HL-60/S4 (cell line): ENCODE results near the gene MPPED2.

Experiments used
- in situ Hi-C: fragments of 300-500 bp; cut with MboI; formaldehyde crosslinking; loops from 2 replicates; pipeline ENCODE4 v1.14.3; 2022; ENCODE audit warnings: low sequenced_read_pairs

Gene MPPED2

GRCh38 chr11:30423886-30424285, 162.3 kb downstream of the MPPED2 start:
- in situ Hi-C loops = no loop called here

DNA sequence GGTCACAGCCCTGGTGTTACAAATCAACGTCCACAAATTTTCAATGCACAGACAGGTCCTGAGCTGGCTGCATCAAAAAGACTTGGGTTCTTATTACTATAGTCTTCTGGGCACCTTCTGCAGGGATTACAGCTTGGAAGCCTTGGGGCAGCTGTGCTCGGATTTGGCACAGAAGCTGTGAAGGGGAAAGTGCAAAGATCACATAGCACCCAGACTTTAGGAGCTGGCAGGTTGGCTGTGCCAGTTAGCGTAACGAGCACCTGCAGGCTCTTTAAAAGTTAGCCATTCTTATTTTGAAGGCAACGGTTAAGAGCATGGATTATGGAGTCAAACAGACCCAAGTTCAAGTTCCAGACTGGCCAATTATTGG, 162.9 kb downstream of the MPPED2 start:
- in situ Hi-C loops = no loop called here

DNA sequence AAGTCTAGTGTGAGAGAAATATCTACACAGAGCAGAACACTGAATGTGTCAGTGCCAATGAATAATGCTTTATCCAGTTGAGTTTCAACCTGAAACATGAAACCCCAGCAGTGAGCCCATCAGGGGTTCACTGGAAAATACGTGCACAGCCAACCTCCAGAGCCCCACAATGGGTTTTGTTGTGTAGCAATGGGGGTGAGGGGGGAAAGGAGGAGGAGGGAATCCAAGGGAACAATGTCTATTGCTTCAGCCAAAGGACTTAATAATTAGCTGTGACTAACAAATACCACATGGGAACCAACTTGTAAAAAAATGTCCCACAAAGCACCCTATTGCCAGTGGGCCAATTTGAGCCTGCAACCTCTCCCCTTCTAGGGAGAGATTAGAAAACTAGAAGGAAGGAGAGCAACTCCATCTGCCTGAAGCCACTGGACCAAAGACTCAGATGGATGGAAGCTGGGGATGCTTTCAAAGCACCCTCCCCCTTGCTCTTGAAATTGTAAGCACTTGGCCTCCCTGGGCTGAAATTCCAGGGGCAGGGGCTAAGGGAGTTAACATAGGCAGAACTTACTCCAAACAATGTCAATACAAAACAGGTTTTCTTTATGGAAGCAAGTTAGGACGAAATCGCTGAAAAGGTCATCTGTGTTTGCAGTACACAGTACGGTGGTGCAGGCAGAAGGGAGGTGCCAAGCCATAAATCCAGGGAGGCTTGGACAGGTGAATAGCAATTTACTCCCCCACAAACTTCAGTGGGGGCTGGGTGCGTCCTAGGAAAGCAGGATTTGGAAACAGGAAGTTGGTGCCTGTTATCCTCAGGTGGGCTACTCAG, 163.5 kb downstream of the MPPED2 start:
- in situ Hi-C loops = no loop called here

DNA sequence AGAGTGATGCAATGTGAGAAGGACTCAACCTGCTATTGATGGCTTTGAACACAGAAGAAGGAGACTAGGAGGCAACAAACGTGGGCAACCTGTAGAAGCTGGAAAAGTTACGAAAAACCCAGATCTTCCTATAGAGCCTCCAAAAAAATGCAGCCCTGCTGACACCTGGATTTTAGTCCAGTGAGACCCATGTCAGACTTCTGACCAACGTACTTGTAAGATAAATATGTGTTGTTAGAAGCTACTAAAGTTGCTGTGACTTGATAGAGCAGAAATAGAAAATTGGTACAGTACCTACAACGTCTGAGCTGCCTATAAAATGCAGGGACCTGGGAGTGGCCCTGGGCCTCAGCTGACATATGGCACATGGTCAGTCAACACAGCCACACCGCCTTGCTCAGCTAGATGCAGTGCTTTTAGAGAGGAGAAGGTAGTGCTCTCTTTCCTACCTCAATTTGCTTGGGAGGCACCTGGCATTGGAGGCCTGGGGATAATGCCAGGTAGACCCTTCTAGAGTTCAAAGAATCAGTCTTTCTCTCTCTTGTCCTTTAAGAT, 165.8 kb downstream of the MPPED2 start:
- in situ Hi-C loops = no loop called here

GRCh38 chr11:30414806-30415205, 171.3 kb downstream of the MPPED2 start:
- in situ Hi-C loops = no loop called here

- in situ Hi-C loops = no loop called here
These were observed 171.9 kb downstream of the MPPED2 start for GRCh38 chr11:30414244-30414643.

DNA sequence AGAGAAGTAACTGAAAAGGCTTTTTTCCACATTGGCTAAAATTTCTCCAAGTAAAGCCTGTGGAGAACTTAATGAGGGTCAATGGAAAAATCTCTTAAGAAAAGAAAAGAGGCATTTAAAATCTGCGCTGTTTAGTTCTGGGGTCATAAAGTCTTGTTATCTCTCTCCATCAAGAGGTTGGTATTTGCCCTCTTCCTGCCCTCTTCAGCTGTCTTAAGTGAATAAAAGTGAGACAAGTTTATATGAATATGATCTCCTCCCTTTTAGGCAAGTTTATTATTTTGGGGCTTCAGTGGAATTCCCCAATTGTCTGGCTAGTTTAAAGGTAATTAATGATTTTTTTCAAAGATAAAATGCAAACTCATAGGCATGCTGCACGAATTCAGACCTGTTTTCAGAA, 173.6 kb downstream of the MPPED2 start:
- in situ Hi-C loops = no loop called here

DNA sequence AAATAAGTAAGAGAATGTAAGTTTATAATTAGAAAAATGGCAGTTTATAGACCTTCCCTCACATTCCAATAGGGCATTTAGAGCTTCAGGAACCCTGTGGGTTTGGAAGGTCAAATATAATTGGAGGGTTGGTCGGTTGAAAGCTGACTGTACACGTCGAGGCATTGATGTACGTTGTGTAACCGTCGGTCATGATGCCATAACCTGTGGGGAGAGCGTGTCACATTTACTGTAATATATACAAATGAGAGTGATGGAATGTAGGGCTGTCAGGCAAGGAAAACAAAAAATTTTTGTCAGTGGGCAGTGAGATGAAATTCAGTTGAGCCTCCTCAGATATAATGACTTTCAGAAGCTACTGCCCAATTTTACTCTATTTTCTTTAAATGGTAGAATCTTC, 174.8 kb downstream of the MPPED2 start:
- in situ Hi-C loops = no loop called here

DNA sequence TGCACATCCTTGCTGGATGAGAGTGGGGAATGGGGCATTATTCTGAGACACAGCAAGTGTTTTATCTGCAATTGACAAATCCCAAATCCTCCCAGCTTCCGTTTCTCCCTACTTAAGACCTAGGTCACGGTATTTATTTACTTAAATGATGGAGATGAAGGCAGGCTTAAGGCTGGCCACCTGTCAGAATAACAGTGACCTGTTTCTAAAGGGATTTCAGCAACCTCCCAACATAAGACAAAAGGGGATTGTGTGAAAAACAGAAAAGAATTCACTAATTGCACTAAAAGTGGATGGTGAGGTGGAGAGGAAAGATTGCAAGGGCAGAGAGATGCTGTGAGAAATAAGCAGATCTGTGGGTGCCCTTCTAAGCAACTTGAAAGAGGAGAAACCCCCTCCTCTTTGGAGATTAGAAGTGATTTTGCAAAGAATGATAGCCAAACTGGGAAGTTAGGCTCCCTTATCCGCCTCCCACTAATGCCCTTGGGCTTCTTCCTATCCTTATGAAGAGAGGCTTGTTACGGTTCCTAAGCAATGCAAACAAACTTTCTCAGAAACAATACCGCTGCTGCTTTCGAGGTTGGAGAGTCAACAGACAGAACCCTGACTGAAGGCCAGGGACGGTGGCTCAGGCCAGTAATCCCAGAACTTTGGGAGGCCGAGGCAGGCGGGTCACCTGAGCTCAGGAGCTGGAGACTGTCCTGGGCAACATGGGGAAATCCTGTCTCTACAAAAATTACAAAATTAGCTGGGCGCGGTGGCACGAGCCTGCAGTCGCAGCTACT, 179.0 kb downstream of the MPPED2 start:
- in situ Hi-C loops = no loop called here

GRCh38 chr11:30405385-30405784, 180.8 kb downstream of the MPPED2 start:
- in situ Hi-C loops = no loop called here

DNA sequence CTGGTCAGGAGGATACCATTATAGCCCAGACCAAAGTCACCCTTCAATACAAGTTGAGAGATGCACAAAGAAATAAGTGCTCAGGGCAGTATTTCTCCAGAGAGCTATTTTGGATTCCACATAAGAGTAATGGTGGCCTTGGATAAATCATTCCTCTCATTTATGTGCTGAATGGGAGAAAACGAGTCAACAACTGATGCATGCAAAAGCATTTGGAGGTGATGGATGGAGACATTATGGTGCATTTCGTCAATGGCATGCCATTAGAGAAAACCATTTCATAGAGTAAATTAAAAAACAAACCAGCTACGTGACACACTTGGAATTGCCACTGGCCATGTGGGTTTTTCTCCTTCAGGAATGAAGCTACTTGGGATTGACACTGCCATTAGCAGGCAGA, 182.0 kb downstream of the MPPED2 start:
- in situ Hi-C loops = no loop called here

DNA sequence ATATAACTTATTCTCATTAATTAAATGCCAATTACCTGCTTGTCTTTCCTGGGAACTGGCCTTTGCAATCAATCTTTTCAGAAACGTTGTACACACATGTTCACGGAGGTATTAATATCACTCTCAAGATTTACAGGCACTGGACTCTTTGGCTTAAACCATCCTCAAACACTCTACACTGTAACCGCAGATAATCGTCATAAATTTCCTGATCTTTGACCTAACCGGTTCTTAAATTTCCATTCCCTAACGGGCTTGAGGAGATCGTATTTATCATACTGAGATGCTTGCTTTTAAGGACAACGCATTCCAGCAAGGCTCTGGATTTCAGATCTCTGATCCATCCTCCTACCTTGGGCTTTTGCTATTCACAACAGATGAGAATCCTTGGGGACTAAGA, 190.4 kb downstream of the MPPED2 start:
- in situ Hi-C loops = no loop called here

DNA sequence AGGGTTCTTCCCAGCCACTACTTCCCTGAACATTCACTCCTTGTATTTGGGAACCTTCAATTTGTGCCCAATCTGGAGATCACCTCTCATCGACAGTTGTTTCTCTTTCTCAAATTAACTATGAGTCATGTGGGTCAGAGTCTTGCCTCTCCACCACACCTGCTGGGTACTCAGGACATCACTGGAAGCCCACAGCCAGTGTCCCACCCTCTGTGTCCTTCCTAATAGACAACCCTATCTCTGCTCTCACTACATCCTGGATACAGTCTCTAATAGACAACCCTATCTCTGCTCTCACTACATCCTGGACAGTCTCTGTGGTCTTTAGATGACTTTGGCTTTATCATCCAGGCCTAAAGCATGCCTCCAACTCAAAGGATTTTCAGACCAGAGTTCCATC, 193.1 kb downstream of the MPPED2 start:
- in situ Hi-C loops = no loop called here

DNA sequence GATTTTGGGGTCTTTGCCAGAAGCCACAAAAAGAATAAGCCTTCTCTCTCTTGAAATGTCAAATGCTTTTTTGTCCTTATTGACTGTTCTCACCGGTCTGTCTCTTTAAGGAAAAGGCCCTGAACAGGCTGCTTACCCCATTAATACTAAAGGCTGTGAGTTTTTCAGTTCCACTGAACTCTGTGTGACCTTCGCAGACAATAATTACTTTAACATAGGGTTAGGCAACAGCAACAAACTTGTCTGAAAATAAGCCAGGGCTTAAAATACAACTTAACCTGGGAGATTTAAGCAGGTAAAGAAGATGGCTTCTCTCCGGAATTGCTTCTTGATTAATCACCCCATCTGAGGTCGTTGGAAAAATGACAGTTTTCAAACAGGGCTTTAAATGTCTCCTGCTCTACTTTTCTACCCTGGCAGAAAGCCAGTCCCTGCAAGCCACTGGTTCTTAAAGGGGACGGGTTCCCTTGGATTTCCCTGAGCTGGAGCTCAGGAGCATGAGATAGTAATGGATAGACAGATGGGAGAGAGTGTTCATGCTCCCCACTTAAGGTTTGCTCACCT, 193.8 kb downstream of the MPPED2 start:
- in situ Hi-C loops = no loop called here

- in situ Hi-C loops = no loop called here
These were observed 197.2 kb downstream of the MPPED2 start for GRCh38 chr11:30388957-30389356.

DNA sequence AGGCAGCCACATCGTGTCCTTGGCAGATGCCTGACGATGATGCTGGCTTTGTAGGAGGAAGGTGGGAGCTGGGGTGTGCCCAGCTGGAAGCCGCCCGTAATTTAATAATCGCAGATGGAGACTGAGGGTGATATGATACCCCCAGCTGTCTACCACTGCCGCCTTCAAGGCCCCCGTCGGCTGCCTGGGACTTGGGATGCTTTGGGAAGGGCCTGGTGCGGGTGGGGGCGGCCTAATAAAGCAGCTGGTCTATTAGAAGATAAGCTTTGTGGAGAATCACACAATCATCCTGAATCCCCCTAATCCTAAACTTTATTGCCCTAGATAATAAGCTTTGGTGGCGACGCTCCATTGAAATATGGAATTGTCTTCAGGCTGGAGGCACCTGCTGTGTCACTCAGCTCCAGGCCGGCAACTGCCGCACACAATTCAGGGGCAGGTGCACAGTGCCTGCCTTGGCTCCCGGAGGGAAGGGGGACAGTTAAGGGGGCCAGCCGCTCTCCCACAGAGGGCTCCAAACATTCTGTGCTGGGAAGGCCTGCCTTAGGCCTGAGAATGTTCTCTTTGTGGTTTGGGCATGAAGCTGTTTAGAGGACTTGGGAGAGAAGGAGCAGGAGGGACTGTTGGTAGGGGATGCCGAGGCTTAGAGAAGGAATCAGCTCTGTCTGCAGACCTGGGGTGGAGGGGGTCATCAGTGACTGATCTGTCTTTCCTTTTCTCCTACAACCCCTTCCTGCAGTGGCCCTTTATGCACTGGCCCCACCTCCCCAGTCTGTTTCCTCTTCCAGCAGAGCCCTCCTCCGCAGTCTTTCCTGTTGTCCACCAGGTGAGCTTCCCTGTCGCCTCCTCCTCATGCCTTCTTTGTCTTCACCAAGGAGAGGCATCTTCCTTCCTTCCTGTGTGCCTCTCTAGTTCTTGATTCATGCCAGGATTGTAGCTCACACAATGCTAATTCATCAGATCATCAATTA, 198.0 kb downstream of the MPPED2 start:
- in situ Hi-C loops = no loop called here

DNA sequence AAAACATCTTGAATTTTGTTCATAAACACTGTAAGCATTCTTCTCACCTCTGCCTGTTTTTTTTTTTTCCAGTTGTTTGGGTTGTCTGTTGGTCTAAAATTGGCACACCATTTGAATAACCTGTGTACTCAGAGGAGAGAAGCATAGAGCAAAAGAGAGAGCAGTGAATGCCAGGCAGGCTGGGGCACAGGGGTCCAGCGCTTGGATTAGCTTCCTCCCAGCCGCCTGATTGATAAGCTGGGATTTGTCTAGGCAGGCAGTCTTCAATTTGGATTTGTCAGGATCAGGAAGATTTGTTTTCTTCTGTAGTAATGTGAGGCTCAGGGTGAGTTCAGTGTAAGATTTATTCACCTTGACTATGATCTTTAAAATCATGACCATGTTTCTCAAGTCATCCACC, 204.3 kb downstream of the MPPED2 start:
- in situ Hi-C loops = no loop called here

DNA sequence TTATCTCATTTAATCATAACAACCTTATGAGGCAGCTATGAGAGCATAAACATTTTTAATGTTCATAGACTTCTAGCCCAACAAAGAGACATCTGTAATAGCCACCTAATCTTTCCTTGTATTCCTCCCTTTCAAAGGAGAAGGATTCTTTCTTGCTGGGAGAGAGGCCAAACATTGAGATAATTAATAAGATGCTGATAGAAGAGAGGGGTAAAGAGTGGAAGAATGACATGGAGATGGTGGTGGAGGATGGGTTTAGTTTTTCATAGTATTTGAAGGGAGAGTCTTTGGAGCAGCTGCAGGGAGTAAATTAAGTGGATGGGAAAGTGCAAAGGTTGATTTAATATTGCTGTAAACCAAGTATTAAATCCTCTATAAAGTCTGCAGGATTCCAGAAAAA, 205.3 kb downstream of the MPPED2 start:
- in situ Hi-C loops = no loop called here

DNA sequence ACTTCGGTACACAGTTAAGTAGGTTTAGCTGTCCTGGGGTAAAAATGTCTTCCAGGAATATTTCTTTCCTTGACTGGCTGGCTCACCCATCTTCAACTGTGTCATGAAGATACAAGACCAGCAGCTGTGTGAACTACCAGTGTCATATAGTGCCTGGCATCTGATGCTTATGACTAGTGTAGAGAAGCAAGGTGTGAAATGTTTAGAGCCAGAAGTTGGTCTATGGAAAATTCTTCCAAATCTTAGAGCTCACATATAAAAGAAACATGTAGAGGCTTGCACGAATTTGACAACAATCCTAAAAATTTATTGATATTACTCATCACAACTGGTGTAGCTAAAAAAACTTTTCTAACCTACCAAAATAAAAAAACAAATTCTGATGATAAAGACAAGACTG, 208.8 kb downstream of the MPPED2 start:
- in situ Hi-C loops = no loop called here

GRCh38 chr11:30370164-30370563, 216.0 kb downstream of the MPPED2 start:
- in situ Hi-C loops = loop anchor here (25.0 kb wide), 1 partner anchor 542 kb away; no protein-coding TSS in a partner anchor
